HUES64 (cell line): Measurements from ENCODE around the gene ZCWPW1.
"Not testable (repeated sequence)": the region's sequence is repeated elsewhere in the genome, so short reads cannot be mapped to it uniquely, and the experiment has no call there.

Source experiments
- H3K27ac ChIP-seq: 2 replicates; pipeline ENCODE4 v1.7.0; 2013; ENCODE audit warnings: low read depth, low read length, inconsistent platforms
- H3K27me3 ChIP-seq: 2 replicates; pipeline ENCODE4 v1.6.1; 2013; ENCODE audit warnings: mild to moderate bottlenecking, low read length; ENCODE audit not compliant: insufficient read depth
- H3K36me3 ChIP-seq: 2 replicates; pipeline ENCODE4 v1.6.1; 2013; ENCODE audit warnings: mild to moderate bottlenecking, low read length; ENCODE audit not compliant: insufficient read depth
- H3K4me1 ChIP-seq: 2 replicates; pipeline ENCODE4 v1.6.1; 2013; ENCODE audit warnings: mild to moderate bottlenecking, low read length, moderate library complexity; ENCODE audit not compliant: insufficient read depth
- H3K4me3 ChIP-seq: 2 replicates; pipeline ENCODE4 v1.5.1; 2013; ENCODE audit warnings: mild to moderate bottlenecking, low read length, moderate library complexity
- H3K9ac ChIP-seq: 2 replicates; pipeline ENCODE4 v1.6.1; 2013; ENCODE audit warnings: mild to moderate bottlenecking, low read depth, low read length
- H3K9me3 ChIP-seq: 2 replicates; pipeline ENCODE4 v1.6.1; 2013; ENCODE audit warnings: low read depth, low read length; ENCODE audit not compliant: insufficient read depth
- WGBS: fragments of 150-250, 120-280 bp; methylation state at CpG from one replicate; pipeline ENCODE4 v1.1.7; 2013; ENCODE audit warnings: missing lambda C conversion rate; 5-methylcytosine and 5-hydroxymethylcytosine counted together

The ZCWPW1 gene

DNA sequence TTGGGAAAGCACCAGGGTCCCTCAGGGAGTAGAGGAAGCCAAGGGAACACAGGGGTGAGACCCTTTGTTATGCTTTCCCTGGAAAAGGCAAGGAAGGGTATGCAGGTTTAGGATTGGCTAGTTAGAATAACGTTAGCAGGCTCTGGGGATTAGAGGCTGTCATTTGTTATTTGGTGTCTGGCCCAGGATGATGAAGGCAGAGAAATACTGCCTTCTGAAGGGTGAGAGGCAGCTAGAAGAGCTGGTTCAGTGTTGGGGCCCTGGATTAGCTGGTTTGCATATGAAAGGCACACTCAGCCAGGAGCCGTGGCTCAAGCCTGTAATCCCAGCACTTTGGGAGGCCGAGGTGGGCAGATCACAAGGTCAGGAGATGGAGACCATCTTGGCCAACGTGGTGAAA, 58.2 kb downstream of the ZCWPW1 start:
- peaks cover 6% of the 10 kb centered on the region; the same call in 1 of the 2 replicates for H3K36me3 ChIP-seq
- no peak overlapping the region for H3K4me3 ChIP-seq
- peak overlapping the region; percentile 2; the same call in 1 of the 2 replicates for H3K27ac ChIP-seq
- H3K9ac ChIP-seq, result no peak overlapping the region
- 8% methylated on average over 4 of the region's 4 CpGs for WGBS
- H3K4me1 ChIP-seq, result peaks cover 10% of the 10 kb centered on the region; the same call in 1 of the 2 replicates
- no peaks in the 10 kb centered on the region for H3K27me3 ChIP-seq
- no peaks in the 10 kb centered on the region for H3K9me3 ChIP-seq

DNA sequence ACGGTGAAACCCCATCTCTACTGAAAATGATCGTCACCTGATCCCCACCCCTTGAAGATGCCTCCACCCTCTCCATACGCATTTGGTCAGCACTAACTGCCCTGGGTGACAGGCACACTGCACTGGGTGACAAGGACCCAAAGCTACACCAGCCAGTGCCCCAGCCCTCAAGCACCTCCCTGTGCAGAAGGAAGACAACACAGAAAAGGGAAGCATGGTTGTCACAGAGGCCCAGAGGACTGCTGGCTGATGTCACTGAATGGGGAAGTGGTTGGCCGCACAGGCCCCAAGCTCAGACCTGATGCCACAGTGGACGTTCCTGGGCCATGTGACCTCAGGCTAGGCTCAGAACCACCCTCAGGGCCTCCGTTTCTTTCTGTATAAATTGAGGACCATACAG, 59.4 kb downstream of the ZCWPW1 start:
- H3K4me1 ChIP-seq, result peaks cover 10% of the 10 kb centered on the region; the same call in 1 of the 2 replicates
- peaks cover 12% of the 10 kb centered on the region for H3K36me3 ChIP-seq
- no peak overlapping the region for H3K27ac ChIP-seq
- WGBS, result 88% methylated on average over 6 of the region's 6 CpGs
- H3K4me3 ChIP-seq, result no peak overlapping the region
- no peaks in the 10 kb centered on the region for H3K9me3 ChIP-seq
- H3K27me3 ChIP-seq, result no peaks in the 10 kb centered on the region
- H3K9ac ChIP-seq, result no peak overlapping the region

DNA sequence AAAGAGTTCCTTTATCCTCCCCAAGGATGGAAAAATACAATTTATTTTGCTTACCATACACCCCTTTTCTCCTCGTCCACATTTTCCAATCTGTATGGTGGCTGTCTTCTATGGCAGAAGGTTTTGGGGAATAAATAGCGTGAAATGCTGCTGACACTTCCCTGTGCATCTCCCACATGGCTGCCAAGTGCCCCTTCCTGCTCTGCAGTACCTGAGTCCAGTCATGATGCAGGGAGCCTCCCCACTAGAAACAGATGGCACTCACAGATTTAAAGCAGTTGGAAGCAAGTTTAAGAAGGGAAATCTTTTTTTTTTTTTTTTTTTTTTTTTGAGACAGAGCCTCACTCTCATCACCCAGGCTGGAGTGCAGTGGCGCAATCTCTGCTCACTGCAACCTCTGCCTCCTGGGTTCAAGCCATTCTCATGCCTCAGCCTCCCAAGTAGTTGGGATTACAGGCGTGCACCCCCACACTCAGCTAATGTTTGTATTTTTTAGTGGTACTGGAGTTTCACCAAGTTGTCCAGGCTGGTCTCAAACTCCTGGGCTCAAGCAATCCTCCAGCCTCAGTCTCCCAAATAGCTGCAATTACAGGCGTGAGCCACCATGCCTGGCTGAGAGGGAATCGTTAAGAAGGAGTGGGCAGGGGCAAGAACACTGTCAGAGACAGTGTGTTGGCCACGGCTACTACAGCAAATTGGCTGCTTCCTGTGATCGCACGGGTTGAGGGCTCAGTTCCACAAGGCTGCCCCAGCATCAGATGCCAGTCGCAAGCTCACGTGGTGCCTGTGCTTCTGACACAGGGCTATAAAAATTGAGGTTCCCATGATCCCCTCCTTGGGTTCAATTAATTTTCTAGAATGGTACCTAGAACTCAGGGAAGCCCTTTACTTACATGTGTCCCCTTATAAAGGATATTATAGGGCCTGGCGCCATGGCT, 60.6 kb downstream of the ZCWPW1 start:
- H3K36me3 ChIP-seq, result peaks cover 22% of the 10 kb centered on the region
- no peak overlapping the region for H3K4me3 ChIP-seq
- WGBS, result 94% methylated on average over 11 of the region's 12 CpGs
- H3K27ac ChIP-seq, result no peak overlapping the region
- H3K27me3 ChIP-seq, result no peaks in the 10 kb centered on the region
- H3K9me3 ChIP-seq, result no peaks in the 10 kb centered on the region
- peaks cover 10% of the 10 kb centered on the region; the same call in 1 of the 2 replicates for H3K4me1 ChIP-seq
- no peak overlapping the region for H3K9ac ChIP-seq

DNA sequence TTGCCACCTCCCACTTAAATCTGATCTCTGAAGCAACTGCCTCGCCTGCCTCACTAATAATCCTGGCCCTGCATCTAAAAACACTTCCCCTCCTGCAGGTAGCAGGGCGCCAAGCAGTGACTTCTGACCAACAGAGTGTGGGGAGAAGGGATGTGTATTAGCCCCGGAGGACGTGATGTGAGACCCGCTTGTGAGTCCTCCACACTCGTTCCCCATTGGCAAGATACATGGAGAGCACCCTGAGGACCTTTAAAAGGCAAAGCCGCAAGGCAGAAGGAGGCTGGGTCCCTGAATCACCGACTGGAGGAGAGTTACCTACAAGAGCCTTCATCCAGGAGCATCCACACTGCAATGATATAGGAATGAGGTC, 61.3 kb downstream of the ZCWPW1 start:
- 90% methylated on average over 8 of the region's 8 CpGs for WGBS
- H3K27ac ChIP-seq, result no peak overlapping the region
- no peaks in the 10 kb centered on the region for H3K27me3 ChIP-seq
- peaks cover 29% of the 10 kb centered on the region for H3K36me3 ChIP-seq
- H3K9me3 ChIP-seq, result no peaks in the 10 kb centered on the region
- no peak overlapping the region for H3K4me3 ChIP-seq
- peaks cover 10% of the 10 kb centered on the region; the same call in 1 of the 2 replicates for H3K4me1 ChIP-seq
- no peak overlapping the region for H3K9ac ChIP-seq

GRCh38 chr7:100366411-100367250, 61.9 kb downstream of the ZCWPW1 start:
- H3K36me3 ChIP-seq, result peaks cover 35% of the 10 kb centered on the region
- no peak overlapping the region for H3K9ac ChIP-seq
- no peak overlapping the region for H3K4me3 ChIP-seq
- peaks cover 9% of the 10 kb centered on the region; the same call in 1 of the 2 replicates for H3K4me1 ChIP-seq
- H3K27me3 ChIP-seq, result no peaks in the 10 kb centered on the region
- H3K9me3 ChIP-seq, result no peaks in the 10 kb centered on the region
- 92% methylated on average over 16 of the region's 16 CpGs for WGBS
- H3K27ac ChIP-seq, result no peak overlapping the region

DNA sequence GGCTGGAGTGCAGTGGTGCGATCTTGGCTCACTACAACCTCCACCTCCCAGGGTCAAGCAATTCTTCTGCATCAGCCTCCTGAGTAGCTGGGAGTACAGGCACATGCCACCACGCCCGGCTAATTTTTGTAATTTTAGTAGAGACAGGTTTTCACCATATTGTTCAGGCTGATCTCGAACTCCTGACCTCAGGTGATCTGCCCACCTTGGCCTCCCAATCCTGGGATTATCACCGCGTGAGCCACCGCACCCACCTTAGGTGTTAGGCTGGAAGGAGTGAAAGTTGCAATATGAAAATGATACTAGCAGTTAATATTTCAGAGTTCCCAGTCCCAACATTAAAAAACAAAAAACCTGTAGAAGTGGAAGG, 62.5 kb downstream of the ZCWPW1 start:
- WGBS, result 95% methylated on average over 7 of the region's 7 CpGs
- not testable (repeated sequence) for H3K27ac ChIP-seq, H3K4me1 ChIP-seq, H3K9ac ChIP-seq, H3K9me3 ChIP-seq, H3K27me3 ChIP-seq, H3K4me3 ChIP-seq
- peaks cover 41% of the 10 kb centered on the region for H3K36me3 ChIP-seq

DNA sequence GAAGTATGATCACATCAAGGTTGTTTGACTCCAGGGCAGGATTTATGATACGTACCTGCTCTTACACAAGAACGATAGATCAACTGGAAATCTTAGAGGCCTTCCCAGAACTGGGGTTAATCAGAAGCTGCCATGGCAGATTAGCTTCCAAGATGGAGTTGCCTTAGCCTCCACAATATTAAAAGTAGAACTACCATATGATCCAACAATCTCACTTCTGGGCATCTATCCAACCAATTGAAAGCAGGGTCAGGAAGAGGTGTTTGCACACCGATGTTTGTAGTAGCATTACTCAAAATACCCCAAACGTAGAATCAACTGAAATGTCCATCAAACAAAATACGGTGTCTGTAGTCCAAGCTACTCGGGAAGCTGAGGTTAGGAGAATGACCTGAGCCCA, 64.0 kb downstream of the ZCWPW1 start:
- Histone ChIP-seq H3K27me3 (no peaks in the 10 kb centered on the region), H3K36me3 (peaks cover 55% of the 10 kb centered on the region), H3K9ac (no peak overlapping the region), H3K4me3 (no peak overlapping the region), H3K4me1 (no peaks in the 10 kb centered on the region), H3K9me3 (no peaks in the 10 kb centered on the region), H3K27ac (no peak overlapping the region)
- WGBS, result 97% methylated on average over 6 of the region's 6 CpGs

DNA sequence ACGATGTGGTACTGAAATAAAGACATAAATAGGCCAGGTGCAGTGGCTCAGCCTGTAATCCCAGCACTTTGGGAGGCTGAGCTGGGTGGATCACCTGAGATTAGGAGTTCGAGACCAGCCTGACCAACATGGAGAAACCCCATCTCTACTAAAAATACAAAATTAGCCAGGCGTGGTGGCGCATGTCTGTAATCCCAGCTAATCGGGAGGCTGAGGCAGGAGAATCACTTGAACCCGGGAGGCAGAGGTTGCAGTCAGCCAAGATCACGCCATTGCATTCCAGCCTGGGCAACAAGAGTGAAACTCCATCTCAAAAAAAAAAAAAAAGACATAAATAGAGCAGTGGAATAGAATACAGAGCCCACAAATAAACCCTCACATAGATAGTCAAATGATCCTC, 64.7 kb downstream of the ZCWPW1 start:
- H3K9ac ChIP-seq, H3K27ac ChIP-seq, H3K27me3 ChIP-seq, H3K9me3 ChIP-seq, H3K4me3 ChIP-seq, H3K4me1 ChIP-seq: not testable (repeated sequence)
- peaks cover 62% of the 10 kb centered on the region for H3K36me3 ChIP-seq
- 90% methylated on average over 7 of the region's 7 CpGs for WGBS

DNA sequence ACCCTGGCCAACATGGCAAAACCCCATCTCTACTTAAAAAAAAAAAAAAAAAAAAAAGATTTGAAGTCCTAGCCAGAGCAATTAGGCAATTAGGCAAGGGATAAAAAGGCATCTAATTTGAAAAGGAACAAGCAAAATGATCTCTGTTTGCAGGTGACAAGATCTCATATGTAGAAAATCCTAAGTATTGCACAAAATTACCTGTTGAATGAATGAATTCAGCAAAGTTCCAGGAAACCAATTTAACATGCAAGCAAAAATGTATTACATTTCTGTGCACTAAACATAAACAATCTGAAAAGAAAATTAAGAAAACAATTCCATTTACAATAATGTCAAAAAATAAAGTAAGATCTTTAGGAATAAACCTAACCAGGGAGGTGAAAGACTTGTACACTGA, 65.4 kb downstream of the ZCWPW1 start:
- Histone ChIP-seq H3K4me3 (no peak overlapping the region), H3K36me3 (peaks cover 69% of the 10 kb centered on the region), H3K4me1 (no peaks in the 10 kb centered on the region), H3K9ac (no peak overlapping the region), H3K27ac (no peak overlapping the region), H3K27me3 (no peaks in the 10 kb centered on the region), H3K9me3 (no peaks in the 10 kb centered on the region)

GRCh38 chr7:100360135-100360854, 68.2 kb downstream of the ZCWPW1 start:
- no peaks in the 10 kb centered on the region for H3K9me3 ChIP-seq
- no peak overlapping the region for H3K9ac ChIP-seq
- no peak overlapping the region for H3K4me3 ChIP-seq
- no peaks in the 10 kb centered on the region for H3K27me3 ChIP-seq
- WGBS, result 95% methylated on average over 3 of the region's 3 CpGs
- no peaks in the 10 kb centered on the region for H3K4me1 ChIP-seq
- H3K27ac ChIP-seq, result no peak overlapping the region
- peaks cover 88% of the 10 kb centered on the region for H3K36me3 ChIP-seq

- Histone ChIP-seq H3K27me3 (no peaks in the 10 kb centered on the region), H3K4me3 (no peak overlapping the region), H3K9ac (no peak overlapping the region), H3K27ac (no peak overlapping the region), H3K9me3 (no peaks in the 10 kb centered on the region), H3K4me1 (no peaks in the 10 kb centered on the region), H3K36me3 (peaks cover 95% of the 10 kb centered on the region)
- WGBS, result 96% methylated on average over 8 of the region's 8 CpGs
These were observed 69.7 kb downstream of the ZCWPW1 start for GRCh38 chr7:100358857-100359212.
